GM18505 (cell line): ENCODE measurements around the gene WDR27.

Experiments used
- ATAC-seq: cut with Tn5 transposase; IDR thresholded peaks from one replicate; pipeline ENCODE4 v1.9.1; 2021; ENCODE audit not compliant: unreplicated experiment
- POLR2A ChIP-seq: IDR thresholded peaks from 4 replicates; pipeline ENCODE4 v1.6.1; 2011; ENCODE audit warnings: borderline replicate concordance; ENCODE audit not compliant: insufficient read depth, insufficient read length; ENCODE audit errors: extremely low read depth

The WDR27 gene

DNA sequence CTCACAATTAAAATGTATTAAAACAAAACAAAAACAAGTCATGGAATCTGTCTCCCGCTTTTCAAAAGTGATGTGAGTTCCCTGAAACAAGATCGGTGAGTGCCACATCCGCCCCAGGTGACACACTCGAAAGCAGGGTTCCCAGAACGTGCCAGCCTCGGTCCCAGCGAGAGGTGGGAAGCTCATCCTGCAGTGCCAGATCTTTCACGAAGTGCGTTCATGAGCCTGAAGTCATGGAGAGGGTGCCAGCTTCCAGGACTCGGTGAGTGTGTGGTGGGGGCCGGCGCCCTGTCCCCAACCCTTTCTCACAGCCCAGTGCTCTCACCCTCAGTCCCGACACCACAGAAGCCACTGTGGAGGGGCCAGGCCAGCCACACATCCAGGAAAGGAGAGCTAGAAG, 127.4 kb downstream of the WDR27 start:
- no peak for ATAC-seq
- TF ChIP-seq POLR2A: no peak

DNA sequence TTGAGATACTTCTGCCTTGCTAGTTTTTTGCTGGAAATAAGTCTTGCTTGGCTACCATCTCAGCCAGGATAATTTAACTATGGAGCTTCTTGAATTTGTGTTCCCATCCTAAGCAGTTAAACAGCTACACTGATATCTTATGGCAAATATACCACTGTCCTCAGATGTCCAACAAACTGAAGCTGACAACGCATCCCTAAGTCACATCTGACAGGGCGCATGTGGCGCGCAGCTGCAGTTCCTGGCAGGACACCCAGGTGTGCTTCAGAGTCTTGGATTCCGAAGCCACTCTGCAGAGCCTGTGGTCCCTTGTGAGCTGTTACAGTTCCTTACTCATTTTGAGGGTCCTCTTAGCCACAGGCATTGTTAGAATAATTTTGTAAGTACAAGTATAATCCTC, 127.9 kb downstream of the WDR27 start:
- TF ChIP-seq POLR2A: no peak
- ATAC-seq: no peak

DNA sequence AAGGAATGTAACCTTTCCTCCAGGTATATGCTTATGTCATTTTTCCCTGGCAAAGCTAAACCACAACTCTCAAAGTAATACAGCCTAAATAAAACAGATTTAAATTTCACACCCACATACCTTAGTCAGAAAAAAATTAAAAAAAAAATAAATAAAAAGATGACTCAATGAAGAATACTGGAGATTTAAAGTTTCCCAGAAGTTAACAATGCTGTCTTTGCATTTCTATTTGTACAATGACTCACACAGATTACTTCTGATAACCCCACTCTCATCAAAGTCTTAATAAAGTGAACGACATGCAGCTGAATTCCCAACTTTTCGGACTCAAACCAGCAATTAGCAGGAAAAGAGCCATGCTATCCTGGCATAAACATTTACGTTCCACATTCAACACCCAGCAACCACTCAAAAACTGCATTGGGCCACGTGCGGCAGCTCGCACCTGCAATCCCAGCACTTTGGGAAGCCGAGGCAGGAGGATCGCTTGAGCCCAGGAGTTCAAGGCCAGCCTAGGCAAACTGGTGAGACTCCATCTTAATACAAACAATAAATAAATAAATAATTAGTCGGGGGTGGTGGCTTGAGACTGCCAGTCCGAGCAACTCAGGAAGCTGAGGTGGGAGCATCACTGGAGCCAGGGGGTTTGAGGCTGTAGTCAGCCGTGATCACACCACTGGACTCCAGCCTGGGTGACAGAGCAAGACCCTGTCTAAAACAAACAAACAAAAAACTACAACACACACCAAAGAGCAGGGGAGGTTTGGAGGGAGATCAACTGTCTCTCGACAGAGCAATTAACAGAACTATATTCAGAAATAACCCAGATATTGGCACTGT, 130.5 kb downstream of the WDR27 start:
- no peak for ATAC-seq

DNA sequence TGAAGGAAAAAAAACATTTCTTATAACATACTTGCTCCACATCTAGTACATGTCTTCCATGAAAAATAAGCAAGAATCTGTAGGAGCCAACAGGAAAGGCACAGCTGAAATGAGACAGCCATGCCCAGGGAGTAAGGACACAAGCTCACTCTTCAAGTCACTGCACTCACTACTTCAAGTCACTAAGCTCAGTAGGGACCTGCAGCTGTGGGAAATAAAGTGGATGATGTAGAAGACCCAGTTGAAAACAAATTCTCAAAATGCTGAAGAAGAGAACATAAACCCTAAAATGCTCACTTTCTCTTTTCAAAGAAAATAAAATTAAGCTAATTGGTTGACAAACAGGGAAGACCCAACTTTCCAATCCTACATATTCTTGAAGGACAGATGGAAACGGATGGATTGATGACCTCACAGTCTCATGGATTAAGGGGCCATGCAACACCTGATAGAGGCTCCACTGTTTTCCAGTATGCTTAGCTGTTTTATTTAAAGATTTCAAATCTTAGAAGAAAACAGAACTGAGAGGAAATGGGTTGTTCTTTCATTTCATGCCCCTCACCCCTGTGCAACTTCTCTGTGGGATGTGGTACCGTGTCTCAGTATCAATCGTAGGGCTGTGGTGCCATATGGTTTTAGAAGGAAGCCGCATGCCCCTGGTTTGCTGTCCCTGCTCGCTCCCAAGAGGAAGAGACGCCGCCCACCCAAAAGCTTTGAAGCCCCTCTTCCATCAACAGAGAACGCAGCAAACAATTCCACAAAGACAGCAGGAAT, 133.3 kb downstream of the WDR27 start:
- no peak for ATAC-seq
- TF ChIP-seq POLR2A: no peak

More for the DNA sequence above, 130.5 kb downstream of the WDR27 start:
- no peak for TF ChIP-seq POLR2A

DNA sequence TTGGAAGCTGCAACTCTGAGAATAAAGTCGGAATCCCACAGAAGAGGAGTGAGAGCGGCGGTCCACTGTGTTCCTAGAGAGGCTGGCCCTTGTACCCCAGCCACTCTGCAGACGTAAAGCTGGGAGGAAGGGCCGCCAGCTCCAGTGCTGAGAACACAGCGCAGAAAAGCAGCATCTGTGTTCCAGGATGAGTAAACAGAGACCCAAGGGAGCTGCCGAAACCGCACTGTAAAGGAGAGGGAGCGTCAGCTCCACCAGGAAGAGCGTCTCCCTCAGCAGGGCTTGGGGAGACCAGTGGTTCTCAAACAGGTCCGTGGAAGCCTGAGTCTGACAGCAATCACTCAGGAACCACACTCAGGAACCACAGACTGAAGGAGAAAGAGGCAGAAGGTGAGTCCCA, 134.0 kb downstream of the WDR27 start:
- no peak for ATAC-seq
- TF ChIP-seq POLR2A: no peak

DNA sequence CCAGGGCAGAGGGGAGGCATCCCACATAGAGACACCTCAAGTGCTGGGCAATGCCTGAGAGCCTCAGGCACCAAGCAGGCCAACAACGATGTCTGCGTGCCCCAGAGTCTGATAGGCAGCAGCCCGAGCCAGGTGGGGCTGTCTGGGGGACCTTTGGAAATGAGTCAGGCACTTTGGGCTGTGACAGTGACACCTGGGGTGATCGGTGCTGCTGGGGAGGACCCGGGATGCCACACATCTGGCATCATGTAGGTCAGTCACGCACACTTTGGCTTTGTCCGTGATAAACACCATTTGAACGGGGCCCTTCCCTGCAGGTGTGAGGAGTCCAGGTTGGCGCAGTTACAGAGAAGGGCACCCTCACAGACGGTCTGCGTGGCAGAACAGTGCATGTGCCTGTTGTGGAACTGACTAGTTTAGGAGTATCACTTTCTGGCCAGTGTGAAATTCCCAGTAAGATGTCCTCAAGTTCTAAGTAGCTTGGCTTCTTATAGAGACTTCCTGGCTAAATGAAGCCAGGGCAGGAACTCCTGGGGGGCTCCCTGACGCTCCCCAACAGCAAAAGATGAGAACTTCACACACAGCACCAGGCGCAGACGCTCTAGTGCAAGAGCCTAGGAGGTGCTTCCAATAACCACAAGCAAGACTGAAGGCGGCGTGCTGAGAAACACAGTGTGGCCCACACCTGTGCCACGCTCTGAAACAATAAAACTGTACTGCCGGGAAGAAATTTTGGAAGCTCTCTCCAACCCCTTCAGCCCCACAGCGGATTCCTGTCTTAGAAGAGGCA, 134.7 kb downstream of the WDR27 start:
- TF ChIP-seq POLR2A: no peak
- no peak for ATAC-seq

DNA sequence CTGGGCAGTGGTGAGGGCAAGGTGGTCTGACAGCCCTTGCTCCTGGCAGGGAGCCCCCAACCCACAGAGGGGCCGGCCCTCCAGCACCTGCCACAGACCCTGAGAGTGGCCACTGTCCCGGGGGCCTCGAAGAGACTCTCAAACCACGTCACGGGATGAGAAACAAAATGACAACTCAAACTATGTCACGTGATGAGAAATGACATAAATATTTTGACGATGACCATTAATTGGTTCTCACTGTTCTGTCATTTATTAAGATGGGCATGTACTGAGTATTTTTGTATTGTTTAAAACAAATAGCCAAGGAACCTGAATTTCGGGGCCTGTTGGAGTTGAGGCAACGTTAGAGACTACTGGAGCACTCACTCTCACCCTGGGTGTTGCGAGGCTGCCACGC, 135.5 kb downstream of the WDR27 start:
- TF ChIP-seq POLR2A: no peak
- ATAC-seq: no peak

DNA sequence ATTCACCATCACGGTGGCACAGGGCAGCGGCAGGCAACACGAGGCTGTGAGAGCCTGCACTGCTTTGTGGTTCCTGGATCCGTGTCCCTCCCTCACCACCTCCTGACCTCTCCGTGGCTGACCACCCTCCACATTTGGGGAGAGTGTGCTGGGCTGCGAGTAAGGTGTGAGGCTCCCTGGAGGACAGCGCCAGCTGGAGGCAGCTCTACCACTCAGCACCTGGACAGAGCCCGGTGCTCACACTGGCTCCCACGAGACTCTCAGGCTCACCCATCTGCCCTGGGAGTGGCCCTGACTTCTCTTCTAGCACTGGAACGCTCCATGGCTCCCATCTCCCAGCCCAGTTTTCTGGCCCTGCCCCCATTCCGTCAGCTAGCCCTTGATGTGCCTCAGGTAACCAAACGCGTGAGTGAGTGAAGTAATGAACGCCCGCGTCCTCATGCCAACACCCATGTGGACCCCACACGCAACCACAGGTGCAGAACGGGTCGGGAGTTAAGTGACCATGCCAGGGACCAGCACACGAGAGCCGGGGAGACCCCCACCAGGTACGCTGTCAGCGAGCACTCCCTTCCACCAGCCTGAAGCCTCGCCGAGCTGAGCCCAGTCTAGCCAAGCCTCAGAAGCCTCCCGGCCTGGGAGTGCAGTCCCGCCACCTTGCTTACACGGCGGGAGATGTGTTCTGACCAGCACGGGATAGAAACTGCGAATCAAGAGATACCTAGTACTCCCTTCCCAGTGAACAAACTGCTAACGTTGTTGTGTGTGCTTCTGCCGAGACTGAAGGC, 137.2 kb downstream of the WDR27 start:
- no peak for ATAC-seq

DNA sequence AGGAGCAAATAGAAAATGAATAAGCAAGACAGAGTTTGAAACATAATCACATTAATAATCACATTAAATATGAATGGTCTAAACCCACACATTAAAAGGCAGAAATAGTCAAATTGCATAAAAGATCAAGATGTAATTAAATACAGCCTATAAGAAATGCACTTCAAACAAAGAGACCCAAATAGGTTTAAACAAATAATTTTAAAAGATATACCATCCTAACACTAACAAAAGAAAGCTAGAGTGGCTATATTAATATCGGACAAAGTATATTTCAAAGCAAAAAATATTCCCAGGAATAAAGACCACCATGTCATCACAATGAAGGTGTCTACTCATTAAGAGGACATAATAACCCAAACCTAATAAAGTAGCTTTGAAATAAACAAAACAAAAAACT, 140.2 kb downstream of the WDR27 start:
- no peak for TF ChIP-seq POLR2A
- no peak for ATAC-seq

More for the DNA sequence above, 137.2 kb downstream of the WDR27 start:
- no peak for TF ChIP-seq POLR2A

DNA sequence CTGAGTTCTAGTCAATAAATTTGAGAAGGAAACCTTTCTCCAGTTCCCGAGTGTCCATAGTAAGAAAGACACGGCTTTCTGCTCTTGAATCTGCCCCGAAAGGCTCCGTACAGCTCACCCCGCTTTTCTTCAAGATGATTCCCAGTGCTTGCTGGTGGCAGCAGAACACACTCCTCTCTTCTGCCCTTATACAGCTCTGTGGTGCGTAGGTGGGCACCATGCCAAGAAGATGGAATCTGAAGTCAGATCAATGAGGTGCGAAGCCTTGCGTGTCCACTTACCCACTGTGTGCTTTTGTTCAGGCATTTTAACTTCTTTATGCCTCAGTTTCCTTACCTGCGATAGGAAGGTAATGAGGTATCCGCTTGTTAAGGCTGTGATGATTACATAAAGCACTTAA, 142.2 kb downstream of the WDR27 start:
- ATAC-seq: no peak
- TF ChIP-seq POLR2A: no peak

DNA sequence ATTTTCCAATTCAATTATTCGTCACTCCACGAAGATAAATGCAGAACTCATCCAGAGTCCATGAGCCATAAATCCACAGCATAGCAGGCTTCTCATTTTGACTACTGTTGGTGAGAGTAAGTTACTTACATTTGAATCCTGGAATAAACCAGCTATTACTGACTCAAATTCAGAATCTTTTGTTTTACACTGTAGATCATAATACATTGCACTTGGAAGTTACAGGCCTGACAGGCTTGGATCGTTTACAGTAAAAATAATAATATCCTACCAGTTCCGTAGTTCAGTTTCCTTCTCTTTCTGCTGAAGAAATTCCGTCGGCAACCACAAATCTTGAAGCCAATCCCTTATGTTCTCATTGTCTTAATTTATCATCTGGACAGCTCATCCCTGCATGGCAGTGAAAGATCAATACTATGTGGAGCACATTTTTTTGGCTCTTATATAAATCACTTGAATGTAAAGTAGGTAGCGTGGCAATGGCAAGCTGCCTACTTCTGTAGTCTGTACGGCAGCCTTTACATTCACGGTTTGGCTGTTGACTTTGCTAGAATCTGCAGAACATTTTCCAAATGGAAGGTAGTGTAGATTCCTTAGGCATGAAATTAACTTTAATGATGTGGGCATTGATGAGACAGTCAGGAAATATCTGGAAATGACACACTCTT, 142.9 kb downstream of the WDR27 start:
- ATAC-seq: no peak
- TF ChIP-seq POLR2A: no peak

DNA sequence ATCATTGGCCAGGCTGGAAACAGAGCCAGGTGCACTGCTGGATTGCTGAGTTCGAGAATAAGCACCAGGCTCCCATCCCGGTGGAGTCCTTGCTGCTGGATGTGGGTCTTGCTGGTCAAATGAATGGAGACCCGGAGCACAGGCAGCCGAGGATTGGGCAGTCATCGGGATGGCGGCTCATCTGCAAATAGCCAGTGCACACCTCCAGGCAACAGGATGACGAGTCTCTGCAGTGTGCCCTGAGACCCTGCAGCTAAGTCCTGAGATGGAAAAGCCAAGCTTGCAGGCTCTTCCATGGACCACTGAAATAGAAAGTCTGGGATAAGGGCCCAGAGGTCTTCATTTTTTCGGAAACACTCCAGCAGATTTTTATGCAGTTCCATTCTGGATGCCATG, 143.5 kb downstream of the WDR27 start:
- ATAC-seq: no peak
- no peak for TF ChIP-seq POLR2A
